ENCODE results near the gene ZNF398. TPM values are rescaled to one million over a fixed set of nuclear protein-coding genes. Genes with fewer than 3 reads are reported as not detected.

ZNF398 gene
- total and polyA plus RNA-seq, 10 of the 15 experiments (the other 5 are each of a cell fraction or from before 2014, with no cell fraction given), result 2.3 to 15.3 (median 10.0) TPM

DNA sequence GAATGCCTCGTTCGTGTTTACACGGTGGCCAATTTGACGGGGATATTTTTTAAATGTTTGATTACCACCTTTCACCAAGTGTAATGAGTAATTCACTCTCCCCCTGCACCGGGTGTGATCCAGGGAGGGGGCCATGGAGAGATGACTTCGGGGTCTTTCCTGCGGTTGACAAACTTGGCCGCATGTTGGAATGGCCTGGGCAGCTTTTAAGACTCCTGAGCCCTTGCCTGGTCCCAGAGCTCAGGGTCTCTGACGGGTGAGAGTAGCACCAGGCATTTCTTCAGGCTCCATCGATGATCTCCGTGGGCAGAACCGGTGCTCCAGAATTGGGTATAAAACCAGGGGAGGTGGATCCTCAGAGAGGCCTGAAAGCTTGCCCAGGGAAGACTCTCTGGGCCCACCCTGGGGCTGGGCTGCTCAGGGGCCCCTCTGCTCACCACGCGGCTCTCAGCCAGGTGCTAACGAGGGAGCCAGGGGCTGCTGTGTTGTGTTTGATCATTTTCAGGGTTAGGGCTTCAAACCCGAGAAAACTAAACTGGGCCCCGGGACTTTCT, 49.0 kb downstream of the ZNF398 start:
- peaks cover 7 to 12% of the 10 kb centered on the region in 2 experiments for H3K36me3 ChIP-seq (ENCODE audit: control insufficient read depth in 2 of 2, insufficient read depth in 2 of 2, low read length in 1 of 2)
- H3K4me2 ChIP-seq (ENCODE audit: control insufficient read depth, insufficient read depth), result peak overlapping the region; percentile 64
- H3K4me1 ChIP-seq (ENCODE audit: control insufficient read depth, insufficient read depth, low read length), result 0 out of 2 replicates have a peak, but pooled peaks cover 3% of the 10 kb centered on the region
- TF ChIP-seq ZSCAN29 (IDR thresholded peaks at IDR 0.05), result no peak
- no peak for TF ChIP-seq SIX5 (IDR thresholded peaks at IDR 0.05; ENCODE audit: low read depth, low read length, severe bottlenecking)
- peak; percentile 38 for TF ChIP-seq RUNX3 (IDR thresholded peaks at IDR 0.05; ENCODE audit: low read length)
- TF ChIP-seq, protein P1, sequence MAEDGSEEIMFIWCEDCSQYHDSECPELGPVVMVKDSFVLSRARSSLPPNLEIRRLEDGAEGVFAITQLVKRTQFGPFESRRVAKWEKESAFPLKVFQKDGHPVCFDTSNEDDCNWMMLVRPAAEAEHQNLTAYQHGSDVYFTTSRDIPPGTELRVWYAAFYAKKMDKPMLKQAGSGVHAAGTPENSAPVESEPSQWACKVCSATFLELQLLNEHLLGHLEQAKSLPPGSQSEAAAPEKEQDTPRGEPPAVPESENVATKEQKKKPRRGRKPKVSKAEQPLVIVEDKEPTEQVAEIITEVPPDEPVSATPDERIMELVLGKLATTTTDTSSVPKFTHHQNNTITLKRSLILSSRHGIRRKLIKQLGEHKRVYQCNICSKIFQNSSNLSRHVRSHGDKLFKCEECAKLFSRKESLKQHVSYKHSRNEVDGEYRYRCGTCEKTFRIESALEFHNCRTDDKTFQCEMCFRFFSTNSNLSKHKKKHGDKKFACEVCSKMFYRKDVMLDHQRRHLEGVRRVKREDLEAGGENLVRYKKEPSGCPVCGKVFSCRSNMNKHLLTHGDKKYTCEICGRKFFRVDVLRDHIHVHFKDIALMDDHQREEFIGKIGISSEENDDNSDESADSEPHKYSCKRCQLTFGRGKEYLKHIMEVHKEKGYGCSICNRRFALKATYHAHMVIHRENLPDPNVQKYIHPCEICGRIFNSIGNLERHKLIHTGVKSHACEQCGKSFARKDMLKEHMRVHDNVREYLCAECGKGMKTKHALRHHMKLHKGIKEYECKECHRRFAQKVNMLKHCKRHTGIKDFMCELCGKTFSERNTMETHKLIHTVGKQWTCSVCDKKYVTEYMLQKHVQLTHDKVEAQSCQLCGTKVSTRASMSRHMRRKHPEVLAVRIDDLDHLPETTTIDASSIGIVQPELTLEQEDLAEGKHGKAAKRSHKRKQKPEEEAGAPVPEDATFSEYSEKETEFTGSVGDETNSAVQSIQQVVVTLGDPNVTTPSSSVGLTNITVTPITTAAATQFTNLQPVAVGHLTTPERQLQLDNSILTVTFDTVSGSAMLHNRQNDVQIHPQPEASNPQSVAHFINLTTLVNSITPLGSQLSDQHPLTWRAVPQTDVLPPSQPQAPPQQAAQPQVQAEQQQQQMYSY (CRISPR knock-in tag; IDR thresholded peaks at IDR 0.05), result no peak
- no peaks in the 10 kb centered on the region for H3K9me3 ChIP-seq (replicated peaks; ENCODE audit: control insufficient read depth, insufficient read depth, low read length)
- H3K27me3 ChIP-seq (replicated peaks in 1 of 2; ENCODE audit: control insufficient read depth in 2 of 2, insufficient read depth in 2 of 2, low read length in 1 of 2), result no peaks in the 10 kb centered on the region
- DNase-seq (ENCODE audit: low read depth, low spot score) (no peak), ATAC-seq (peak; percentile 37), FAIRE-seq (no peak)
- H4K20me1 ChIP-seq (ENCODE audit: control insufficient read depth, insufficient read depth), result no peaks in the 10 kb centered on the region
- SMC1A ChIA-PET (ENCODE audit: uncharacterized antibody, unreplicated experiment), result interaction anchor here (0.8 to 1.6 kb wide), 4 partner anchors 15 to 89 kb away, joined by 3 to 4 read pairs (median 4); no protein-coding TSS in a partner anchor
- peak overlapping the region; percentile 39 for H2AFZ ChIP-seq (ENCODE audit: control insufficient read depth, low read depth, low read length)
- intact Hi-C loops (cut with micrococcal nuclease; ENCODE audit: unreplicated experiment), result loop anchor here (5.0 kb wide), 1 partner anchor 41 kb away; the partner anchor contains the start of gene ZNF212
- POLR2A ChIA-PET, result interaction anchor here (0.6 to 4.3 kb wide), 3 partner anchors 49 to 69 kb away, joined by 3 to 20 read pairs (median 3); partner anchors contain the start of gene ZNF398
- 0% methylated on average over 17 of the region's 17 CpGs for WGBS (ENCODE audit: insufficient coverage, insufficient replicate concordance, low lambda C conversion rate, missing lambda C conversion rate)
- CTCF ChIA-PET, result interaction anchor here (0.6 to 2.7 kb wide), 7 partner anchors 8 to 131 kb away, joined by 3 to 11 read pairs (median 6); partner anchors contain the start of gene ZNF398
- H3K79me2 ChIP-seq (ENCODE audit: control insufficient read depth, insufficient read depth, low read length), result peaks cover 34% of the 10 kb centered on the region
- RAD21 ChIA-PET (ENCODE audit: unreplicated experiment), result interaction anchor here (1.7 to 2.1 kb wide), 5 partner anchors 50 to 229 kb away, joined by 4 to 15 read pairs (median 5); partner anchors contain the start of genes ZNF398, ZNF425 and ZNF783
- peak overlapping the region; percentile 88 for H3K4me3 ChIP-seq
- peak overlapping the region; percentile 93 for H3K9ac ChIP-seq (ENCODE audit: control insufficient read depth, insufficient read depth, low read length)
- H3K27ac ChIP-seq (ENCODE audit: control insufficient read depth, insufficient read depth), result peak overlapping the region; percentile 82
- no TSS peak for BruUV-seq (replicated peaks)
- in situ Hi-C loops (cut with MboI), result no loop called here
